ENCODE measurements around the gene TMEM95.
"Not testable (repeated sequence)": the region's sequence is repeated elsewhere in the genome, so short reads cannot be mapped to it uniquely, and the experiment has no call there.

TMEM95 gene

DNA sequence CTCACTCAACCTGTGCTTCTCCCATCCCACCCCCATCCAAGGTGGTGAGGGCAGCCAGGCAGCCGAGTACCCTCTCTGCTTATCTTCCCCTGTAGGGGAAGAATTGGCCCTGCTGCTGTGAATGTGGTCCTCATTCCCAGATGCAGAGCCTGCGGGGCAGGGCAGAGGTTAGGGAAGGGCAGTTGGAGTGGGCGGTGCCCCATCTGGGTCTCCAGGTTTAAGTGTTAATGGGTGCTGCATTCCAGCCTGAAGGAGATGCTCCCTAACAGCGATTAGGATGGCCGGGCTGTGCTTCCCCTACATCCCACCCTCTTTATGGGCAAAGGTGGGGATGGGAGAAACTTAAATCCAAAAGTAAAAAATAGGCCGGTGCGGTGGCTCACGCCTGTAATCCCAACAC, 12.1 kb downstream of the TMEM95 start:
- ChIA-PET POLR2A (no interaction called here), CTCF (interaction anchor here (5.2 kb wide), 1 partner anchor 12 kb away, joined by 42 read pairs; the partner anchor contains the start of gene TMEM95)
- no peak overlapping the region for H3K4me3 ChIP-seq (ENCODE audit: low read depth, low read length)
- no peak for DNase-seq (ENCODE audit: low read depth, low spot score)
- TF ChIP-seq, protein P1, sequence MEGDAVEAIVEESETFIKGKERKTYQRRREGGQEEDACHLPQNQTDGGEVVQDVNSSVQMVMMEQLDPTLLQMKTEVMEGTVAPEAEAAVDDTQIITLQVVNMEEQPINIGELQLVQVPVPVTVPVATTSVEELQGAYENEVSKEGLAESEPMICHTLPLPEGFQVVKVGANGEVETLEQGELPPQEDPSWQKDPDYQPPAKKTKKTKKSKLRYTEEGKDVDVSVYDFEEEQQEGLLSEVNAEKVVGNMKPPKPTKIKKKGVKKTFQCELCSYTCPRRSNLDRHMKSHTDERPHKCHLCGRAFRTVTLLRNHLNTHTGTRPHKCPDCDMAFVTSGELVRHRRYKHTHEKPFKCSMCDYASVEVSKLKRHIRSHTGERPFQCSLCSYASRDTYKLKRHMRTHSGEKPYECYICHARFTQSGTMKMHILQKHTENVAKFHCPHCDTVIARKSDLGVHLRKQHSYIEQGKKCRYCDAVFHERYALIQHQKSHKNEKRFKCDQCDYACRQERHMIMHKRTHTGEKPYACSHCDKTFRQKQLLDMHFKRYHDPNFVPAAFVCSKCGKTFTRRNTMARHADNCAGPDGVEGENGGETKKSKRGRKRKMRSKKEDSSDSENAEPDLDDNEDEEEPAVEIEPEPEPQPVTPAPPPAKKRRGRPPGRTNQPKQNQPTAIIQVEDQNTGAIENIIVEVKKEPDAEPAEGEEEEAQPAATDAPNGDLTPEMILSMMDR (IDR thresholded peaks at IDR 0.05; ENCODE audit: insufficient read depth, low read length, missing control alignments): no peak

DNA sequence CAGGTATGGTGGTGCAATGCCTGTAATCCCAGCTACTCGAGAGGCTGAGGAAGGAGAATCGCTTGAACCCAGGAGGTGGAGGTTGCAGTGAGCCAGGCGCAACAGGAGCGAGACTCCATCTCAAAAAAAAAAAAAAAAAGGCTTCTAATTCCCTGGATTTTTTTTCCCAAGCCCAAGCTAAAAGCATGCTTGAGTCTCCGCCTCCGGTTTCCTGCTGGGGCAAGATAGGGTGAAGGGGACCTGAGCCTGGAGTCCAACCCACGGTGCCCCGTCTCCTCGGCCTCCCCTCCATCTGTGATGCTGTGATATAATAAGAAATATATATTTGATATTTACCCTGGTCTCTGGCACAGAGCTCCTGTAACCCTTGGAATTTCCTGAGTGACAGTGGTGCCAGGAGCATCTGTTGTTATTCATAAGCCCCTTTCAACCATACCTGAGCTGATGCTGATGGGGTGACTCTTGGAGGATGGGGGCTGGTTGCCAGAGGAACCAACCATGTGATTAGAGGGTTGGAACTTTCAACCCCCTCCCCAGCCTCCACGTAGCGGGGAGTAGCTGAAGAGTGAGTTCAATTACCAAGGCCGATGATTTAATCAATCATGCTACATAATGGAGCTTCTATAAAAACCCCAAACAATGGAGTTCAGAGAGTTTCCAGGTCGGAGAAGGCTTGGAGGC, 13.1 kb downstream of the TMEM95 start:
- TF ChIP-seq, protein P1 (IDR thresholded peaks at IDR 0.05; ENCODE audit: insufficient read depth, low read length, missing control alignments): no peak
- CTCF ChIA-PET: interaction anchor here (5.2 kb wide), 1 partner anchor 13 kb away, joined by 42 read pairs; the partner anchor contains the start of gene TMEM95
- no peak for DNase-seq (ENCODE audit: low read depth, low spot score)
- no peak overlapping the region for H3K4me3 ChIP-seq (ENCODE audit: low read depth, low read length)
- POLR2A ChIA-PET: interaction anchor here (0.7 kb wide), 1 partner anchor 15 kb away, joined by 3 read pairs; no protein-coding TSS in a partner anchor

GRCh38 chr17:7368599-7368994, 13.6 kb downstream of the TMEM95 start:
- POLR2A ChIA-PET; H3K4me3 ChIP-seq (ENCODE audit: low read depth, low read length); DNase-seq (ENCODE audit: low read depth, low spot score): not testable (repeated sequence)
- CTCF ChIA-PET: interaction anchor here (5.2 kb wide), 1 partner anchor 13 kb away, joined by 42 read pairs; the partner anchor contains the start of gene TMEM95

GRCh38 chr17:7369825-7370224, 14.9 kb downstream of the TMEM95 start:
- DNase-seq (ENCODE audit: low read depth, low spot score): no peak
- POLR2A ChIA-PET: no interaction called here
- TF ChIP-seq, protein P1 (IDR thresholded peaks at IDR 0.05; ENCODE audit: insufficient read depth, low read length, missing control alignments): no peak
- CTCF ChIA-PET: interaction anchor here (1.2 to 5.2 kb wide), 3 partner anchors 10 to 18 kb away, joined by 3 to 42 read pairs (median 4); partner anchors contain the start of genes TMEM95 and TNK1
- H3K4me3 ChIP-seq (ENCODE audit: low read depth, low read length): no peak overlapping the region

DNA sequence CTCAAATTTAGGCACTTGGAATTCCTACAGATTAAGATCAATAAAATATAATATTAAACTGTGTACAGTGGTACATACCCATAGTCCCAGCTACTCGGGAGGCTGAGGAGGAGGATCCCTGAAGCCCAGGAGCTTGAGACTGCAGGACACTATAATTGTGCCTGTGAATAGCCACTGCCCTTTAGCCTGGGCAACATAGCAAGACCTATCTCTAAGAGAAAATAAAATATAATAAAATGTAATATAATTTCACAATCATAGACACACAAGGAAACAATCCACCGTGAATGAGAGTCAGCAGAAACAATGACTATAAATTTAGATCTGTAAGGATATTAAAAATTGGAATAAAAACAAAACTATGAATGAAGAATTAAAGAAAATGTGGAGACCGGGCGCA, 15.9 kb downstream of the TMEM95 start:
- ChIA-PET CTCF (interaction anchor here (1.0 to 5.2 kb wide), 3 partner anchors 15 to 91 kb away, joined by 3 to 42 read pairs (median 3); partner anchors contain the start of gene TMEM95), POLR2A (no interaction called here)
- no peak for DNase-seq (ENCODE audit: low read depth, low spot score)
- TF ChIP-seq, protein P1 (IDR thresholded peaks at IDR 0.05; ENCODE audit: insufficient read depth, low read length, missing control alignments): no peak
- no peak overlapping the region for H3K4me3 ChIP-seq (ENCODE audit: low read depth, low read length)

DNA sequence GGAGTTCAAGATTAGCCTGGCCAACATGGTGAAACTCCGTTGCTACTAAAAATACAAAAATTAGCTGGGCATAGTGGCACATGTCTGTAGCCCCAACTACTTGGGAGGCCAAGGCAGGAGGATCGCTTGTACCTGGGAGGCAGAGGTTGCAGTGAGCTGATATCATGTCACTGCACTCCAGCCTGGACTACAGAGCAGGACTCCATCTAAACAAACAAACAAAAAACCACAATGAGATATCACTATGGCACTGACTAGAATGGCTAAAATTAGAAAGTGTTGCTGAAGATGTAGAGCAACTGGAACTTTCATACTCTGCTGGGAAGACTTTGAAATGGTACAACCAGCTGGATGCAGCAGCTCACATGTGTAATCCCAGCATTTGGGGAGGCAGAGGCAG, 19.4 kb downstream of the TMEM95 start:
- DNase-seq (ENCODE audit: low read depth, low spot score): no peak
- ChIA-PET CTCF (interaction anchor here (7.0 kb wide), 1 partner anchor 18 kb away, joined by 35 read pairs; the partner anchor contains the start of gene TMEM95), POLR2A (no interaction called here)
- no peak overlapping the region for H3K4me3 ChIP-seq (ENCODE audit: low read depth, low read length)
- TF ChIP-seq, protein P1 (IDR thresholded peaks at IDR 0.05; ENCODE audit: insufficient read depth, low read length, missing control alignments): no peak

Measured in AG04449 (cell line).